ENCODE results near the gene SLC7A14. TPM values are rescaled to one million over a fixed set of nuclear protein-coding genes. Genes with fewer than 3 reads are reported as not detected.

SLC7A14 gene
- total and polyA plus RNA-seq, 8 donors = 0.09 to 1.9 (median 0.20) TPM

GRCh38 chr3:170614214-170614966 lies 28.5 kb upstream of the SLC7A14 start:
- Histone ChIP-seq H3K4me3 (no peak overlapping the region), H3K27ac (no peak overlapping the region), H3K9me3 (no peaks in the 10 kb centered on the region), H3K27me3 (no peaks in the 10 kb centered on the region), H3K36me3 (no peaks in the 10 kb centered on the region), H3K4me1 (no peaks in the 10 kb centered on the region)
- intact Hi-C loops (cut with DNase I) = no loop called here
- TF ChIP-seq CTCF (IDR thresholded peaks at IDR 0.05) = no peak
- ATAC-seq (peak; percentile 74 to 92 (median 86)), FAIRE-seq (no peak), DNase-seq (peak in 2 of 6 donors; percentile 18 to 41)
- WGBS, 2 donors = 45 to 49% methylated on average over 5 of the region's 5 CpGs

DNA sequence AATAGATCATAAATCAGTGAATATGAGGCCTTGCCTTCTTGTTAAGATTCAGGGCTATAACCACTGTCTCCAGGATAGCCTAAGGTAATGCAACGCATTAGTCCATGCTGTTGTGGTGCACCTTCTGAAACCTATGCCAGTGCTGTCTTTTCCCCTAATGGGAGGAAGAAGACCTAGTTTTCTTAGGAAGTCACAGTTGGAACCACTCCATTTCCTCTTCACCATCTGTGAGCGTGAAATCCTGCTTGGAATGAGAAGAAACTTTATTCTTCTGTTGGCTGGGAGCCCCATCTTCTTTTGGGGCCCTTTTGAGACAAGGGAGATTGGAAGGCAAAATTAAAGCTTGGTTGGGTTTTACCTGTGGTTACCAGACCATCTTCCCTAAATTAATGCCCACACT lies 25.9 kb upstream of the SLC7A14 start:
- H3K27me3 ChIP-seq = no peaks in the 10 kb centered on the region
- no peak for FAIRE-seq
- WGBS, 2 donors = 84 to 92% methylated on average over 2 of the region's 2 CpGs

DNA sequence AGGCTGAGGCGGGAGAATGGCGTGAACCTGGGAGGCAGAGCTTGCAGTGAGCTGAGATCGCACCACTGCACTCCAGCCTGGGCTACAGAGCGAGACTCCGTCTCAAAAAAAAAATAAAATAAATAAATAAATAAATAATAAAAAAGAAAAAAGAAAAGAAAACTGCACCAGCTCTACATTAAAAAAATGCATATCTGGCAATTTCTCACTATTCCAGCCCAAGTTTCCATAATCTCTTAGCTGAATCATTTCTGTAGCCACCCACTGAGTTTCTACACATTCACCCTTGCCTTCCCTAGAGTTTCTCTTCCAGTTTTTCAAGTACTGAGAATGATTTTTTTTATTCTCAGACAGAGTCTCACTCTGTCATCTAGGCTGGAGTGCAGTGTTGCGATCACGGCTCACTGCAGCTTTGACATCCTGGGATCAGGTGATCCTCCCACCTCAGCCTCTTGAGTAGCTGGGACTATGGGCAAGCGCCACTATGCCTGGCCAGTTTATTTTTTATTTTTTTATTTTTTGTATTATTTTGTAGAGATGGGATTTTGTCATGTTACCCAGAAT lies 24.5 kb upstream of the SLC7A14 start:
- FAIRE-seq (no peak), DNase-seq (no peak), ATAC-seq (no peak)
- Histone ChIP-seq H3K4me3 (no peak overlapping the region), H3K4me1 (no peaks in the 10 kb centered on the region), H3K27ac (no peak overlapping the region), H3K36me3 (no peaks in the 10 kb centered on the region), H3K27me3 (no peaks in the 10 kb centered on the region), H3K9me3 (no peaks in the 10 kb centered on the region)
- intact Hi-C loops (cut with DNase I) = no loop called here
- WGBS, 2 donors = 92 to 97% methylated on average over 8 of the region's 8 CpGs
- TF ChIP-seq CTCF (IDR thresholded peaks at IDR 0.05) = no peak

More for the DNA sequence above, 25.9 kb upstream of the SLC7A14 start:
- H3K4me3 ChIP-seq = no peak overlapping the region
- no peaks in the 10 kb centered on the region for H3K9me3 ChIP-seq
- no peak for DNase-seq
- intact Hi-C loops (cut with DNase I) = no loop called here
- no peaks in the 10 kb centered on the region for H3K4me1 ChIP-seq
- no peaks in the 10 kb centered on the region for H3K36me3 ChIP-seq
- no peak for TF ChIP-seq CTCF (IDR thresholded peaks at IDR 0.05)
- no peak overlapping the region for H3K27ac ChIP-seq
- ATAC-seq = no peak

DNA sequence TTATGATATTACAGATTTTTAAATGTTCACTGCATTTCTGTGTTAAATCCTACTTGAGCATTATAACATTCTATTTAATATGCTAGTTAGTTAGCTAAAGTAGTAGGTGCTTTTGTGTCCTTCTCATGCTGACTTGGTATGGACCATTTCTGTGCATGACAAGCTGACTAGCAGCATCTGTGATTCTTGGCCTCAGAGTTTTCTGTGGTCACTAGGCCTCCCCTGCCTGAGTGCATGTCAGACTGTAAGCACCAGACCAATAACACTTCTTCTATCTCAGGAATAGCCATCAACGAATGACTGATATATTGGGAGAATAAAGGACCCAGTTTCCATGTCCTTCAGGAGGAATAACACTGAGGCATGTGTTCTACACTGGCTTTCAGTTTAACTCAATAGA lies 22.6 kb upstream of the SLC7A14 start:
- Histone ChIP-seq H3K4me1 (no peaks in the 10 kb centered on the region), H3K9me3 (no peaks in the 10 kb centered on the region), H3K36me3 (no peaks in the 10 kb centered on the region), H3K4me3 (no peak overlapping the region), H3K27me3 (no peaks in the 10 kb centered on the region), H3K27ac (no peak overlapping the region)
- FAIRE-seq (no peak), ATAC-seq (no peak), DNase-seq (no peak)
- intact Hi-C loops (cut with DNase I) = no loop called here
- no peak for TF ChIP-seq CTCF (IDR thresholded peaks at IDR 0.05)
- WGBS, 2 donors = 53 to 72% methylated on average over 1 of the region's 1 CpG

DNA sequence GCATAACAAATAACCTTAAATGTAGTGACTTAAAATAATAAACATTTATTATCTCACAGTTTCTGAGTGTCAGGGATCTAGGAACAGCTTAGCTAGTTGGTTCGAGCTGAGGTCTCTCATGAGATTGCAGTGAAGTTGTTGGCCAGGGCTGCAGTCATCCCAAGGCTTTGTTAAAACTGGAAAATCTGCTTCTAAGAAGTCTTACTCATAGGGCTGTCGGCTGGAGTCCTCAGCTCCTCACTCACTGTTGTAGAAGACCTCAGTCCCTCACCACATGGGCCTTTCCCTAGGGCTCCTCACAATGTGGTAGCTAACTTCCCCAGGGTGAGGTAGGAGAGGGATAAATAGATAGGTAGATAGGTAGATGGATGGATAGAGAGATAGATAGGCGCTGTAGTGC lies 20.8 kb upstream of the SLC7A14 start:
- Histone ChIP-seq H3K27ac (no peak overlapping the region), H3K4me3 (no peak overlapping the region), H3K9me3 (no peaks in the 10 kb centered on the region), H3K27me3 (no peaks in the 10 kb centered on the region), H3K4me1 (no peaks in the 10 kb centered on the region), H3K36me3 (no peaks in the 10 kb centered on the region)
- FAIRE-seq (no peak), ATAC-seq (no peak), DNase-seq (no peak)
- WGBS, 2 donors = 70 to 72% methylated on average over 3 of the region's 3 CpGs
- intact Hi-C loops (cut with DNase I) = no loop called here
- no peak for TF ChIP-seq CTCF (IDR thresholded peaks at IDR 0.05)

Measured in pancreas (tissue), 10 donors.